ENCODE results near the gene RTBDN. TPM values are rescaled to one million over a fixed set of nuclear protein-coding genes. Genes with fewer than 3 reads are reported as not detected.

Gene RTBDN
- total RNA-seq, 2 donors from 2014 or later = 0.35 TPM; not detected in 1

DNA sequence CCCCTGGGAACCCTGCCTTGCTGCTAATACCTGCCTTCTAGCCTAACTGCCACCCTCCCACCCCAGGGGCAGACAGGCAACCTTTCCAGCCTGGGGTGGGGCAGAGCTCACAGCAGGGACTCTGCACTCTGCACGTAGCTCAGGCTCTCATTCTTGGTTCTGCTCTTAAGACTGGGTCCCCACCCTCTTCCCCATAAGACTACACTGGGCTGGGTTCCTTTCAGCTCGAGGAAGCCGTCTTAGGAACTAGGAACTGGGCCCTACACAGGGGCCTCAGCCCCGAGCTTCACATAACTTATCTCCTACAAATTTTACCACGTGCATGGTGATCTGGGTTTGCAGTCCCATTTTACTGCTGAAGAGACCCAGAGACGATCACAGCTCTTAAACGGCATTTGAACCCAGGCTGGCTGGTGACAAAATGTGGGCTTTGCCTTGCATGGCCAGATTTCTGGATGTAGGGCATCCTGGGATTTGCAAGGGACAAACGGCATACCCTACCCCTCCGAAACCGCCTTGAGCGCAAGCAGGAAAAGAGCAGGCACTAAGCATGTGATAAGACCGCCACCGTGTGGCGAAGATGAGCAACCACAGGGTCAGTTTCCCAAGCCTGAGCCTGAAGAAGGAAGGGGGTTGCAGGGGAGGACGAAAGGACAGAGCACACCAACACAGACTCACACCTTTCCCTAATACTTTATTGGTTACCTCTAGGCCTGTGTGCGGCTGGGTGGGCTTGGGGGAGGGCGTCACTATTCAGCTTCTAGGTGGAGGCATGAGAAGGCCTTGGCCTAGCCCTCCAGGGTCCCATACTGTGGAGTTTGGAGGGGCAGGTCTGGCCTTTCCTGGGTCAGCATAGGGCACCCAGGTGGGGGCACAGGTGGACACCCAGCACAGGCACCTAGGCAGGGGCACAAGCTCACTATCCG, 38.0 kb downstream of the RTBDN start:
- Histone ChIP-seq H3K4me3 (no peak overlapping the region), H3K27me3 (no peaks in the 10 kb centered on the region), H3K27ac (peak overlapping the region; percentile 87), H3K4me1 (peaks cover 14% of the 10 kb centered on the region), H3K9ac (ENCODE audit: low read depth in 2 of 2, low read length in 2 of 2) (peak overlapping the region; percentile 45 to 84), H3K36me3 (no peaks in the 10 kb centered on the region), H3K9me3 (no peaks in the 10 kb centered on the region)
- TF ChIP-seq, protein P1, sequence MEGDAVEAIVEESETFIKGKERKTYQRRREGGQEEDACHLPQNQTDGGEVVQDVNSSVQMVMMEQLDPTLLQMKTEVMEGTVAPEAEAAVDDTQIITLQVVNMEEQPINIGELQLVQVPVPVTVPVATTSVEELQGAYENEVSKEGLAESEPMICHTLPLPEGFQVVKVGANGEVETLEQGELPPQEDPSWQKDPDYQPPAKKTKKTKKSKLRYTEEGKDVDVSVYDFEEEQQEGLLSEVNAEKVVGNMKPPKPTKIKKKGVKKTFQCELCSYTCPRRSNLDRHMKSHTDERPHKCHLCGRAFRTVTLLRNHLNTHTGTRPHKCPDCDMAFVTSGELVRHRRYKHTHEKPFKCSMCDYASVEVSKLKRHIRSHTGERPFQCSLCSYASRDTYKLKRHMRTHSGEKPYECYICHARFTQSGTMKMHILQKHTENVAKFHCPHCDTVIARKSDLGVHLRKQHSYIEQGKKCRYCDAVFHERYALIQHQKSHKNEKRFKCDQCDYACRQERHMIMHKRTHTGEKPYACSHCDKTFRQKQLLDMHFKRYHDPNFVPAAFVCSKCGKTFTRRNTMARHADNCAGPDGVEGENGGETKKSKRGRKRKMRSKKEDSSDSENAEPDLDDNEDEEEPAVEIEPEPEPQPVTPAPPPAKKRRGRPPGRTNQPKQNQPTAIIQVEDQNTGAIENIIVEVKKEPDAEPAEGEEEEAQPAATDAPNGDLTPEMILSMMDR (IDR thresholded peaks at IDR 0.05) = peak; percentile 89
- intact Hi-C loops (cut with DNase I) = loop anchor here (2.0 to 5.0 kb wide), 2 partner anchors 20 to 34 kb away; no protein-coding TSS in a partner anchor
- DNase-seq = peak; percentile 83

DNA sequence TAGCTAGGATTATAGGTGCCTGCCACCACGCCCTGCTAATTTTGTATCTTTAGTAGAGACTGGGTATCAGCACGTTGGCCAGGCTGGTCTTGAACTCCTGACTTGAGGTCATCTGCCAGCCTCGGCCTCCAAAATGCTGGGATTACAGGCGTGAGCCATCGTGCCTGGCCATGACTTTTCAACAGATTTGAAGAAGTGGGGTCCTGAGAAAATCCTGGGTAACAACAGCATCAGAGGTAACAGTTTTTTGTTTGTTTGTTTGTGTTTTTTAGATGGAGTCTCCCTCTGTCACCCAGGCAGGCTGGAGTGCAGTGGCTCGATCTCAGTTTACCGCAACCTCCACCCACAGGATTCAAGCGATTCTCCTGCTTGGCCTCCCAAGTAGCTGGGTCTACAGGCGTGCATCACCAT, 39.4 kb downstream of the RTBDN start:
- H3K9me3 ChIP-seq = no peaks in the 10 kb centered on the region
- no peak for DNase-seq
- peaks cover 14% of the 10 kb centered on the region for H3K4me1 ChIP-seq
- intact Hi-C loops (cut with DNase I) = loop anchor here (5.0 kb wide), 1 partner anchor 33 kb away; no protein-coding TSS in a partner anchor
- H3K4me3 ChIP-seq = no peak overlapping the region
- H3K27me3 ChIP-seq = no peaks in the 10 kb centered on the region
- H3K27ac ChIP-seq = peak overlapping the region; percentile 100
- H3K36me3 ChIP-seq = no peaks in the 10 kb centered on the region
- no peak overlapping the region for H3K9ac ChIP-seq (ENCODE audit: low read depth in 2 of 2, low read length in 2 of 2)
- TF ChIP-seq, protein P1 (IDR thresholded peaks at IDR 0.05) = no peak

DNA sequence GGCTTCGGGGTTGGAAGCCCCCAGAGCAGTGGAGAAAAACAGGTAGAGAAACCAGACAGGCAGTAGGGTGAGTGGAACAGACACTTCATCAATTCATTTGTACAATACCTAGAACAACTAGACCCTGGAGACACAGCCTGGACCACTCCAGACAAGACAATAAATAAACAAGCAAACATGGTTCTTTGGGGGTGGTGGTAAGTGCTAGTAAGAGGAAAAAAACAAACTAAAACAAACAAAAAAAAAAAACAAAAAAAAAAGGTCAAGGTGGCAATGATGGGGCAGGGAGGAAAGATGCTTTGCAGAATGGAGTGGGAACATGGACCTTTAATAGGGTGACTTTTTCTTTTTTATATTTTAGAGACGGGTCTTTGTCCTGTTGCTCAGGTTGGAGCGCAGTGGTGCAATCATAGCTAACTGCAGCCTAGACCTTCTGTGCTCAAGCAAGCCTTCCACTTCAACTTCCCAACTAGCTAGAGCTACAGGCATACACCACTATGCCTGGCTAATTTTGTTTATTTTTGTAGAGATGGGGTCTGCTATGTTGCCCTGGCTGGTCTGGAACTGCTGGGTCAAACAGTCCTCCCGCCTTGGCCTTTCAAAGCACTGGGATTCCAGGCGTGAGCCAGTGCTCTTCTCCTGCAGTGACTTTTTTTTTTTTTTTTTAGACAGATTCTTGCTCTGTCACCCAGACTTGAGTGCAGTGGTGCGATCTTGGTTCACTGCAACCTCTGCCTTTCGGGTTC, 40.0 kb downstream of the RTBDN start:
- H3K4me1 ChIP-seq = peaks cover 14% of the 10 kb centered on the region
- peak overlapping the region; percentile 90 for H3K4me3 ChIP-seq
- DNase-seq = no peak
- peak overlapping the region; percentile 95 to 97 for H3K9ac ChIP-seq (ENCODE audit: low read depth in 2 of 2, low read length in 2 of 2)
- no peaks in the 10 kb centered on the region for H3K27me3 ChIP-seq
- TF ChIP-seq, protein P1 (IDR thresholded peaks at IDR 0.05) = no peak
- no peaks in the 10 kb centered on the region for H3K36me3 ChIP-seq
- peak overlapping the region; percentile 100 for H3K27ac ChIP-seq
- intact Hi-C loops (cut with DNase I) = no loop called here
- H3K9me3 ChIP-seq = no peaks in the 10 kb centered on the region

DNA sequence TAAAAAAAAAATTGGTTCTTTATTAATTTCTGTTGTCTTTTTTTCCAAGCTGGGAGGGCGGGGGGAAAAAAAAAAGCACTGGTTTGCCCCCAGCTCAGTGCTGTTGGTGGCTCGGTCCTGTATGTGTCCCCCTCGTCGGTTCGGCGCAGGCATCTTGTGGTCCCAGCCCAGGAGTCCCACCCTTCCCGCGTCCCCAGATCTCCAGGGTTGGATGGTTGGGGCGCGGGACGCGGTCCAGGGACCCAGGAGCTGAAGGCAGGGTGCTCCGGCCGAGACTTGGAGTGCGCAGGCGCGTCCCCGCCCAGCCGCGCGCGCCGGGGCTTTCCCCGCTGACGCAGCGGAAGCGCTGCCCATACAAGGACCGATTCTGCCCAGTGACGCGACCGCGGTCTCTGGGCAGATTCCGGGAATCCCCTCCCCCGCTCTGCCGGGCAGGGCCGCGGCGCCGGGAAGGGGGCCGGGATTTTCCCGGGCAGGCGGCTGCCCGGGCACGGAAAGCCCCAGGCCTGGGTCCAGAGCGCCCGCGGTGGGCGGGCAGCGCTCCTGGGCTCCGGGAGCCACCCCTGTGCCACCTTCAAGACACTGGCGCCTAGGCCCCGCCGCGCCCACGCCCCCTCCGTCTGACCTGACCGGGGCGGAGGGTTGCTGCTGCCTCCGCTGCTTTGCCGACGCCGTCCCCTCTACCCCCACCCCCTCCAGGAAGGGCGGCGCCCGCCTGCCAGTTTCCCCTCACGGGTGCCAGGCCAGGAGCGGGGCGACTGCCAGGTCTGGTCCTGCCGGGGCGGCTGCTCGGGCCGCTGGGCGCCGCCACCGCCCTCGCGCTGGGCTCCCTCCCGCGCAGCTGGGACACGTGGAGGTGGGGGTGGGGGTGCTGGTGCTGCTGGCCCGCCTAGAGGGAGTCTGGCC, 40.8 kb downstream of the RTBDN start:
- no peaks in the 10 kb centered on the region for H3K9me3 ChIP-seq
- H3K36me3 ChIP-seq = no peaks in the 10 kb centered on the region
- H3K27ac ChIP-seq = peak overlapping the region; percentile 100
- H3K27me3 ChIP-seq = no peaks in the 10 kb centered on the region
- DNase-seq = peak; percentile 95
- TF ChIP-seq, protein P1 (IDR thresholded peaks at IDR 0.05) = no peak
- peak overlapping the region; percentile 95 to 97 for H3K9ac ChIP-seq (ENCODE audit: low read depth in 2 of 2, low read length in 2 of 2)
- intact Hi-C loops (cut with DNase I) = no loop called here
- H3K4me3 ChIP-seq = peak overlapping the region; percentile 90
- peaks cover 16% of the 10 kb centered on the region for H3K4me1 ChIP-seq
